ENCODE data around the gene NOB1.
"Not testable (repeated sequence)": the region's sequence is repeated elsewhere in the genome, so short reads cannot be mapped to it uniquely, and the experiment has no call there.

The NOB1 gene

DNA sequence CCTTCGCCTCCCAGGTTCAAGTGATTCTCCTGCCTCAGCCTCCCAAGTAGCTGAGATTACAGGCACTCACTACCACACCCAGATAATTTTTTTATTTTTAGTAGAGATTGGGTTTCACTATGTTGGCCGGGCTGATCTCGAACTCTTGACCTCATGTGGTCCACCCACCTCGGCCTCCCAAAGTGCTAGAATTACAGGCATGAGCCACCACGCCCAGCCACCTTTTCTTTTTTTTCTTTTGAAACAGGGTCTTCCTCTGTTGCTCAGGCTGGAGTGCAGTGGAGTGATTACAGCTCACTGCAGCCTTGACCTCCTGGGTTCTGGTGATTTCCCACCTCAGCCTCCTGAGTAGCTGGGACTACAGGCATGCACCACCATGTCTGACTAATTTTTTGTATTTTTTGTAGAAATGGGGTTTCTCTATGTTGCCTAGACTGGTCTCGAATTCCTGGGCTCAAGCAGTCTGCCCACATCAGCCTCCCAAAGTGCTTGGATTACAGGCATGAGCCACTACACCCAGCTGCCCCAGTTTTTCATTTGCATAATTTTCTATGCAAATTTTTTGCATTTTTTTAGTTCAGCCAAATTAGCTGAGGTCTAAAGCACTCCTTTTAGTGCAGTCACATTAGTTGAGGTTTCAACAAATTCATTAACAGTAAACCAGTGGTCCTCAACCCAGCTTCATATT lies 18.7 kb upstream of the NOB1 start:
- H3K4me3 Mint-ChIP-seq: no peak overlapping the region

DNA sequence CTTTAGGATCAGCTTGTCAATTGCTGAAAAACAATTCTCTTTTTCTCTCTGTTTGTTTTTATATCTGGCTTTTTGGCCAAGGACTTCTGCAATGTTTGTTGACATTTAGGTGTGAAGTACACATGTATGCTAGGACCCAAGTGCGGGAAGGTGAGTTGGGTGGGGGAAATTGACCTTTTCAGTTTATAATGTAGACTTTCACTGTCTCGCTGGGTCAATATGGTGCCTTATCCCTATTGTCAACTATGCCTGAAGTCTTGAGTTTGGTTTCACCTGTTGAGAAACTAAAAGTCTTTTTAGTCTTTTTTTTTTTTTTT lies 16.9 kb upstream of the NOB1 start:
- H3K4me3 Mint-ChIP-seq: no peak overlapping the region

More for the DNA sequence above, 18.7 kb upstream of the NOB1 start:
- H3K27me3 Mint-ChIP-seq: no peaks in the 10 kb centered on the region
- H3K36me3 Mint-ChIP-seq (ENCODE audit: low read depth): peaks cover 29% of the 10 kb centered on the region
- intact Hi-C loops (cut with micrococcal nuclease): no loop called here
- H3K4me1 Mint-ChIP-seq (ENCODE audit: low read depth): peaks cover 37% of the 10 kb centered on the region
- H3K9me3 Mint-ChIP-seq: peaks cover 27% of the 10 kb centered on the region
- H3K27ac Mint-ChIP-seq: no peak overlapping the region

DNA sequence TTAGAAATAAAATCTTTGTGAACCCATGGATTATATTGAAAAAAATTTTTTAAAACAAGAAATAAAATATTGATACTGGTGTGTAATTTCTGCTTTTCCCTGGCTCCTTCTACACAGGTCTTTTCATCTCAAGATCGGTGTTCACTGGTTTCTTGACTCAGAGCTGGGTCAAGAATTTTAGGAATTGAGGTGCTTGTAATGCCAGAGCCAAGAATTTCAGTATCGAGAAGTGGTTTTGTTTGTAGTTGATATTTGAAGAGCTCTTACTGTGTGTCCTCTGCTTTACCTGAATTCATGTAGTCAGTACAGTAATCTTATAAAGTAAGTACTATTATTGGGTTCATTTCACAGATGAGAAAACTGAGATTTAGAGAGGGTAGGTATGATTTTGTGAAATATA lies 14.7 kb upstream of the NOB1 start:
- Mint-ChIP-seq H3K4me3 (no peak overlapping the region), H3K9me3 (peaks cover 8% of the 10 kb centered on the region), H3K27ac (no peak overlapping the region), H3K27me3 (no peaks in the 10 kb centered on the region), H3K36me3 (ENCODE audit: low read depth) (peaks cover 21% of the 10 kb centered on the region), H3K4me1 (ENCODE audit: low read depth) (peaks cover 55% of the 10 kb centered on the region)
- intact Hi-C loops (cut with micrococcal nuclease): no loop called here

More for the DNA sequence above, 16.9 kb upstream of the NOB1 start:
- H3K27me3 Mint-ChIP-seq: no peaks in the 10 kb centered on the region
- H3K36me3 Mint-ChIP-seq (ENCODE audit: low read depth): peaks cover 26% of the 10 kb centered on the region
- H3K9me3 Mint-ChIP-seq: peaks cover 27% of the 10 kb centered on the region
- H3K27ac Mint-ChIP-seq: no peak overlapping the region
- peaks cover 48% of the 10 kb centered on the region for H3K4me1 Mint-ChIP-seq (ENCODE audit: low read depth)
- intact Hi-C loops (cut with micrococcal nuclease): no loop called here

DNA sequence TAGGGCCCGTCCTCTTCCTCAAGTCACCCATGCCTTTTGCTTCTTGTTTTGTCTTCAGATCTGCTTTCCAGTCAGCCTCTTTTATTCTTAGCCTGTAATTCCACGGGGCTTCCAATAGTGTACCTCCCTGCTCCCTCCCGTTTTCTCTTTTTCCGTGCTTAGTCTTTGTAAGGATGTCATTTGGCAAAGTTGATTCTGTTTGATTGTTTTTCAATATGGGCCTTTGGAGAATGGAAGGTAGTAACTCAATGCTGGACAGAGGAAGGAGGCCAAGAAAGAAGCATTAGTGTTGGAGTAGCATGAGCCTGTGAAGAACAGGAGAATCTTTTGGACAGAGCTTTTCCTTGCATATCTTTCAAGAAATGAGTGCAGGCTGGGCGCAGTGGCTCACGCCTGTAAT lies 13.9 kb upstream of the NOB1 start:
- Mint-ChIP-seq H3K27me3 (no peaks in the 10 kb centered on the region), H3K4me1 (ENCODE audit: low read depth) (peaks cover 53% of the 10 kb centered on the region), H3K27ac (no peak overlapping the region), H3K9me3 (peaks cover under 1% of the 10 kb centered on the region), H3K36me3 (ENCODE audit: low read depth) (peaks cover 15% of the 10 kb centered on the region), H3K4me3 (no peak overlapping the region)
- intact Hi-C loops (cut with micrococcal nuclease): no loop called here

DNA sequence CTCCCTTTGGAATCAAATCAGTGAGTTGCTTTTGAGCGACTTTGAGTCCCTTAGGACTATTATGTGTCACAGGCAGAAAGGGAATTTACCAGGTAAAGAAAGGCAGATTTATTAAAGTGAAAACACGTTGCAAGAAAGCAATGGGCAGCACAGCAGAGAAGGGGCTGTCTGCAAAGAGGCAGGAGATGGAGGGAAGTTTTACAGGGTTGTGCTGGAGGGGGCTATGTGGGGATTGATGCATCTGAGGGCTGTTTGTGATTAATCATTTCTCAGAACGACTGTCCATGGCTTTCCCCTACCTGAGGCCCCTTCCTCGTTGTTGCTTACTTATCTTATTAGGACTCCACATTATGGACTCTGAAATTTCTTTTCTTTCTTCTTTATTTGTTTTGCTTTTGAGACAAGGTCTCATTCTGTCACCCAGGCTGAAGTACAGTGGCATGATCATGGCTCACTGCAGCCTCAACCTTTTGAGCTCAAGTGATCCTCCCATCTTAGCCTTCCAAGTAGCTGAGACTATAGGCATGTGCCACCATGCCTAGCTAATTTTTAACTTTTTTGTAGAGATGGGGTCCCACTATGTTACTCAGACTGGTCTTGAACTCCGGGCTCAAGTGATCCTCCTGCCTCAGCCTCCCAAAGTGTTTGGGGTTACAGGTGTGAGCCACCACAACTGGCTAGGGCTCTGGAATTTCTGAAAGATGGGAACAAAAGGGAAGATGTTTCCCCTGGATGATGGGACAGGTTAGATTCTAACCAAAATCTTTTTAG lies 12.9 kb upstream of the NOB1 start:
- intact Hi-C loops (cut with micrococcal nuclease): no loop called here
- Mint-ChIP-seq H3K4me1 (ENCODE audit: low read depth) (peaks cover 51% of the 10 kb centered on the region), H3K4me3 (no peak overlapping the region), H3K36me3 (ENCODE audit: low read depth) (peaks cover 15% of the 10 kb centered on the region), H3K27ac (no peak overlapping the region), H3K9me3 (no peaks in the 10 kb centered on the region), H3K27me3 (no peaks in the 10 kb centered on the region)

DNA sequence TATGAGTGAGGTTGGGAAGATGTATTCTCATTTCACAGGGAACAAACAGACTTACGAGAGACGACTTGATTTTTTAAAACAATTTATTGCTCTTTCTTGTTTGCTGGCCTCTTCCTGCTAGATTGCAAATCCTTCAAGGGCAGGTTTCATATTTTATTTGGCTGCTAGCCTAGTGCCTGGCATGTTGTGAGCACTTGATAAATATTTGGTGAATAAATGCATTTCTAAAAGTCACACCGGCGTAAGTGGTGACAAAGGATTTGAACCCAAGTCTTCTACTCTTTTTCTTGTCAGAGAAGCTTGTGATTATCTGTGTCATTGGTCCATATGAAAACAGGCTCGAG lies 8.8 kb upstream of the NOB1 start:
- Mint-ChIP-seq H3K4me3 (peak overlapping the region; percentile 81), H3K9me3 (no peaks in the 10 kb centered on the region), H3K36me3 (ENCODE audit: low read depth) (peaks cover 21% of the 10 kb centered on the region), H3K27me3 (no peaks in the 10 kb centered on the region), H3K27ac (peak overlapping the region; percentile 93), H3K4me1 (ENCODE audit: low read depth) (peaks cover 36% of the 10 kb centered on the region)
- intact Hi-C loops (cut with micrococcal nuclease): no loop called here

DNA sequence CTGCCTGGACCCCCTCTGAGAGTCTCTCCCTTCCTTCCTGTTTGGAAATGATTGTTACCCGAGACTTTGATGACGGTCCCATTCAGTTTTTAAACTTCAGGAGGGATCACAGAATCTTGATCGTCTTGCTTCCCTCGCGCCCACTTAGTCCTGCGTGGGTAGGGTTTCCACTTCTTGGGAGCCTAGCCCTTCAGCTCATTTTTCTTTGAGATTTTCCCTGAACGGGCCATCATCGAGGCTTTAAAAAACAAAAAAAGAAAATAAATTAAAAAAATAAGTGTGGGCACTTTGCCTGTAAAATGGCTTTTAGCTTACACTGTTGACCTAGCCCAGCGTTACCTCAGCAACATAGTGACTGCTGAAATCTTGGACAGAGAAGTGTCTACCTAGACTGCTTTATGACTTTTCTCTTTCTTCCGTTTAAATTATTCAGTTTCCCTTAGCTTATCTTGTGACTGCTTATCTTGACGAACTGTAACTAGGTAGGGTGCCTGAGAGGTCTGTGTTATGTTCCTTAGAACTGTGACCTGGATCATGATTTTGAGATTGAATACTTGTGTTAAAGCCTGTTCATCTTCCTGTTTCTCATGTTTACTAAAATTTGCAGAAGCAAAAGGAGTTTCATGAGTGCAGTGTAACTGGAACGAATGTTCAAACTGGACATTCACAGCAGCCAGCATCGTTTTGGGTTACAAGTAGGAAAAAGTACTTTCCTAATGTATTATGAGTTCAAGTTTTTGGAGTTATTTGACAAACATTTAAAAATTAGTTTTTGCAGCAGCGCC lies 8.3 kb upstream of the NOB1 start:
- peaks cover 2% of the 10 kb centered on the region for H3K27me3 Mint-ChIP-seq

DNA sequence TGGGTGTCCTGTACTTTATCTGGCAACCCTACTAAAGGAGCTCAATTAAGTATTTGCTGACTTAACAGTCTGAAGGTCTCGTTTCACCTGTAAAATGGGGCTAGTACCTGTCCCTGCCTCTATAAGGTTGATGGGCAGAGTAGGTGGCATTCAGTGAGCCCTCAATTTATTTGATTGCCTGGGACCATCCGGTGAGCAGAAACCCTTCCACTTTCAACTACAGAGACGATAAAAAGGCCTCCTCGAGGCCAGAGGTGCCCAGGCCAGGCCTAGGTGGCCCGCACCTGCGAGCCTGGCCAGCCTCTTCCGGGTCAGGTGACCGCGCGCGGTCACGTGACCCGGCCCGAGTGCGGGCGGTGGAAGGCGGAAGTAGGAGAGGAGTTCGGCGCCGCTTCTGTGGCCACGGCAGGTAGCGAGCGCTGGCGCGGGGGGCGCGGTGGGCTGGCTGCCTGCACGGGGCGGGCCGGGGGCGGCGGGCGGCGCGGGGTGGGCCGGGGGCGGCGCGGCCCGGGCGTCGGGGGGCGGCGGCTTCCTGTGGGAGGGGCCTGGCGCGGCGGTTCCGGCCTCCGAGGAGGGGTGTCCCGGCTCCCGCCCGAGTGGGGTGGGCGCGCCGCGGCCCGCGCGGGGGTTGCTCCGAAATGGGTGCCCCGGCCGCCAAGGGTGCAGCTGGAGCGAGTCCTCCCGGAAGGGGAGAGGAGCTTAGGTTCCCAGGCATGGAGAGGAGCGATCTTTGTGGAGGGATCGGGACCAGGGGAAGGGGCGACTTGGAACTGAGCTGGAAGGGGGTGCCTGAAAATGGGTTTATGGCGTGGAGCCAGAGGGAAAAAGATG lies 7.5 kb upstream of the NOB1 start, which contains the start of gene WWP2:
Gene WWP2, plus strand, starts transcription at position 350 of the 831 bp plus-strand sequence. CDS start 24,679 bp downstream, outside the sequence.
- peak within 1 kb of the TSS; percentile 93 for H3K27ac Mint-ChIP-seq
- no peaks in the 10 kb centered on the region for H3K9me3 Mint-ChIP-seq
- H3K27me3 Mint-ChIP-seq: peaks cover 3% of the 10 kb centered on the region
- H3K4me1 Mint-ChIP-seq (ENCODE audit: low read depth): peaks cover 25% of the 10 kb centered on the region
- H3K36me3 Mint-ChIP-seq (ENCODE audit: low read depth): peaks cover 21% of the 10 kb centered on the region
- peak within 1 kb of the TSS; percentile 89 for H3K4me3 Mint-ChIP-seq
- intact Hi-C loops (cut with micrococcal nuclease): no loop called here

More for the DNA sequence above, 8.3 kb upstream of the NOB1 start:
- Mint-ChIP-seq H3K36me3 (ENCODE audit: low read depth) (peaks cover 21% of the 10 kb centered on the region), H3K27ac (peak overlapping the region; percentile 93), H3K9me3 (no peaks in the 10 kb centered on the region), H3K4me1 (ENCODE audit: low read depth) (peaks cover 33% of the 10 kb centered on the region), H3K4me3 (peak overlapping the region; percentile 89)
- intact Hi-C loops (cut with micrococcal nuclease): no loop called here

DNA sequence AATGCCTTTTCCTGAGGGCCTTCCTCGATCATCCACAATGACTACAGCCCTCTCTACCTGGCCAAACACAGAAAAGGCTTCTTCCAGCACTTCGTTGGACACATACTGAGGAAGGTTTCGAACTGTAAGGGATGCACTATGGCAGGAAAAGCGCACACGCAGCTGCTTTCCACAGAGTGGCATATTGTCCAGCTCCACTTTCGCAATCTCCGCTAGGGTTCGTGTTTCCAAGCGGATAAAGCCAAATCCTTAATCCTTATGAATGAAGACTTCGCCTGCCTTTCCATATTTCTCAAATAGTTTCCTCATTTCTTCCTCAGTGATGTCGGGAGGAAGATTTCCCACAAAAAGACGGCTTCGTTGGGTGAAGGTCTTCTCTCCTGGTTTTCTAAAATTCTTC lies 2.6 kb upstream of the NOB1 start:
- H3K27me3 Mint-ChIP-seq; H3K27ac Mint-ChIP-seq; H3K9me3 Mint-ChIP-seq; H3K4me3 Mint-ChIP-seq; intact Hi-C loops (cut with micrococcal nuclease): not testable (repeated sequence)
- Mint-ChIP-seq H3K4me1 (ENCODE audit: low read depth) (peaks cover 21% of the 10 kb centered on the region), H3K36me3 (ENCODE audit: low read depth) (peaks cover 20% of the 10 kb centered on the region)

DNA sequence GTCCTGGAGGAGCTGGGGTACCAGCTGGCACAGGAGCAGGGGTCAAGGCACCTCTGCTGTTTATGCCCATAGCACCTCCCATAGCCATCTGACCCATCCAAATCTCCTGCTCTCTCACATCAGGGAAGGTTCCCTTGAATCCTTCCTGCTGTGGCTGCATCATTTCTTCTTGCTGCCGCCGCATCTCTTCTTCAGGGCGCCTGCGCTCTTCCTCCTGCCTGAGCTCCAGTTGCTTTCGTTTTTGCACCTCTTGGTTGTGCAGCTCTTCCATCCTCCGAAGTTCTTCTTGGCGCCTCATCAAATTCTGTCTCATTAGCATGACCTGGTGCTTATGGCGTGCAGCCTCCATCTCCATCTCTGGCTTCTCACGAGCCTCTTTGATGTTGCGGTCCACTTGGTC lies 2.0 kb upstream of the NOB1 start:
- no peak overlapping the region for H3K27ac Mint-ChIP-seq
- H3K36me3 Mint-ChIP-seq (ENCODE audit: low read depth): peaks cover 21% of the 10 kb centered on the region
- no peak overlapping the region for H3K4me3 Mint-ChIP-seq
- H3K27me3 Mint-ChIP-seq: peaks cover 6% of the 10 kb centered on the region
- H3K9me3 Mint-ChIP-seq: no peaks in the 10 kb centered on the region
- intact Hi-C loops (cut with micrococcal nuclease): no loop called here
- H3K4me1 Mint-ChIP-seq (ENCODE audit: low read depth): peaks cover 23% of the 10 kb centered on the region

DNA sequence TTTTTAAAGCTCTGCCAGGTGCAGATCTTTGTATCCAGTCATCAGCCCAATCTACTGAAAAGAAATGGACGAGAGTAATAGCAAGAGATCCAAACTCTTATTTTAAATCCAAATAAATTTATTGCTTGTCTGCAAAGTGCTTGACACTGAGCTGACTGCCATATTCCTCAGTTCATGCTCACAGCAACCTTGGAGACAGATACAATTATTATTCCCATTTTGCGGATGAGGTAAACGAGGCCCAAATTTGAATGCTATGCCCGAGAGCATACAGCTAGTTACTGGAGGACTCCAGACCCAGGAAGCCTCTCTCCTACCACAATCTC lies 620 bp downstream of the NOB1 start:
- Mint-ChIP-seq H3K36me3 (ENCODE audit: low read depth) (peaks cover 47% of the 10 kb centered on the region), H3K27ac (peak overlapping the region; percentile 98), H3K4me1 (ENCODE audit: low read depth) (peaks cover 23% of the 10 kb centered on the region), H3K27me3 (peaks cover 6% of the 10 kb centered on the region), H3K9me3 (no peaks in the 10 kb centered on the region), H3K4me3 (peak overlapping the region; percentile 100)
- intact Hi-C loops (cut with micrococcal nuclease): loop anchor here (1.0 kb wide), 2 partner anchors 28 to 45 kb away; partner anchors contain the start of gene NQO1

DNA sequence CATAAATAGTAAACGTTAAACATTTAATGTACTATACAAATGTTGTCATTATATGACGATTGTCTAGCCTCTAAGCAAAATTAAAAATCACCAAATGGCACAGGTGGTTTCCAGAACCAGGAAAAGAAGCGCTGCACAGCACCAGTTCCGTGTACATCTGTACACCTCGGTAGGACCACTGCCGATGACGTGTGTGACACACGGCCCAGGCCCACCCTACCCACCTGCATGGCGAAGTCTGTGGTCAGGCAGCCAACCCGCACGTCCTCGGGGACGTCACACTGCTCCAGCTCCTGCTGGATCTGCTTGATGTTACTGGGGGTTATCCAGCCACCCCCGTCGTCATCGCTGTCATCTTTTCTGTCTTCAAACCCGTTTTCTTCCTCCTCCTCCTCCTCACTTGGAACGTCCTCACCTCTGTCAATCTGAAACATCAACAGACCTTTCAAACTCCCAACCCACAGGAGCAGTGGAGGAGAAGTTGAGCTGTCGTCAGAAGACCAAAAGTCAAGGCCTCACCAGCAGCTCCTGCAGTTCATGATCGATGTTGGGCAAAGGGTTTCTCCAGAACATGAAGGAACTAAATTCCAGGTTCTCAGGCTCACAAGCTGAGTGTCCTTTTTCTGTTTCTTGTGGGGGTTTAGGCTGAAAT lies 5.9 kb downstream of the NOB1 start:
- intact Hi-C loops (cut with micrococcal nuclease): no loop called here
- Mint-ChIP-seq H3K4me3 (no peak overlapping the region), H3K27ac (no peak overlapping the region), H3K27me3 (no peaks in the 10 kb centered on the region), H3K36me3 (ENCODE audit: low read depth) (peaks cover 92% of the 10 kb centered on the region), H3K9me3 (no peaks in the 10 kb centered on the region), H3K4me1 (ENCODE audit: low read depth) (peaks cover 16% of the 10 kb centered on the region)

DNA sequence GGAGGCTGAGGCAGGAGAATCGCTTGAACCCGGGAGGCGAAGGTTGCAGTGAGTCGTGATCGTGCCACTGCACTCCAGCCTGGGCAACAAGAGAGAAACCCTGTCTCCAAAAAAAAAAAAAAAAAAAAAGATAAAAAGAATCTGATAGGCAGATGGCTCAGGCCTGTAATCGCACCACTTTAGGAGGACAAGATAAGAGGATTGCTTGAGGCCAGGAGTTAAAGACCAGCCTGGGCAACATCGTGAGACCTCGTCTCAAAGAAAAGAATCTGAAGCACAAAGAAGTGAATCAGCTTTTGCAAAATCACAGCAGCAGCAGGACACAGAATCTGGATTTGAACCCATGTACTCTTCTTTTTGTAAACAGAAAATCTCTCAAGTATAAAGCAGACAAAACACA lies 7.6 kb downstream of the NOB1 start:
- Mint-ChIP-seq H3K9me3 (no peaks in the 10 kb centered on the region), H3K27ac (no peak overlapping the region), H3K4me3 (no peak overlapping the region), H3K27me3 (no peaks in the 10 kb centered on the region), H3K36me3 (ENCODE audit: low read depth) (peaks cover 100% of the 10 kb centered on the region), H3K4me1 (ENCODE audit: low read depth) (no peaks in the 10 kb centered on the region)
- intact Hi-C loops (cut with micrococcal nuclease): no loop called here
